Aorta (tissue), 5 donors: ENCODE results near the gene DNAJC19. TPM values are rescaled to one million over a fixed set of nuclear protein-coding genes. Genes with fewer than 3 reads are reported as not detected.

Source experiments
- ATAC-seq: fragments of 200-7000 bp; cut with Tn5 transposase; one replicate; pipeline ENCODE4 v1.9.1; 2022; ENCODE audit warnings: moderate library complexity; ENCODE audit not compliant: low FRiP score
- DNase-seq, 2 donors: peaks; one replicate each; pipeline ENCODE4 v3.0.0-alpha.2; 2020
- H3K27ac ChIP-seq, 2 donors: one replicate each; pipeline ENCODE4 v1.5.1; 2013; ENCODE audit warnings: low read length in 2 of 2, mild to moderate bottlenecking in 2 of 2, moderate library complexity in 2 of 2, control low read depth in 1 of 2, inconsistent platforms in 1 of 2, low read depth in 1 of 2
- H3K27me3 ChIP-seq, 2 donors: one replicate each; pipeline ENCODE4 v1.6.1; 2013; ENCODE audit warnings: control low read depth in 1 of 2, low read length in 1 of 2, mild to moderate bottlenecking in 1 of 2, moderate library complexity in 1 of 2; ENCODE audit not compliant: insufficient read depth in 2 of 2, control insufficient read depth in 1 of 2
- H3K36me3 ChIP-seq, 2 donors: one replicate each; pipeline ENCODE4 v1.6.1; 2013; ENCODE audit warnings: control low read depth in 1 of 2, low read length in 1 of 2, mild to moderate bottlenecking in 1 of 2; ENCODE audit not compliant: insufficient read depth in 2 of 2, control insufficient read depth in 1 of 2
- H3K4me1 ChIP-seq, 2 donors: one replicate each; pipeline ENCODE4 v1.6.1; 2013; ENCODE audit warnings: low read length in 2 of 2, control low read depth in 1 of 2, mild to moderate bottlenecking in 1 of 2, moderate library complexity in 1 of 2; ENCODE audit not compliant: insufficient read depth in 2 of 2, control insufficient read depth in 1 of 2
- H3K4me3 ChIP-seq, 2 donors: one replicate each; pipeline ENCODE4 v1.5.1; 2013; ENCODE audit warnings: low read length in 2 of 2, control low read depth in 1 of 2, mild to moderate bottlenecking in 1 of 2
- H3K9me3 ChIP-seq: one replicate; pipeline ENCODE4 v1.6.1; 2013; ENCODE audit warnings: mild to moderate bottlenecking, low read length; ENCODE audit not compliant: control insufficient read depth
- WGBS, 2 donors: extraction: QIAGEN DNeasy Blood & Tissue Kit; methylation state at CpG; one replicate each; pipeline ENCODE4 v1.1.7; 2013; 5-methylcytosine and 5-hydroxymethylcytosine counted together
- intact Hi-C, 2 donors: fragments of 100-400 bp; cut with DNase I; formaldehyde crosslinking; loops; one replicate each; pipeline versions ENCODE4 v1.14.2 to v1.15.0; 2022
- long read RNA-seq, 2 donors: library from polyadenylated mRNA; unstranded; transcript quantifications; one replicate each; pipeline ENCODE4 v2.0.0, GENCODE V29; 2020 to 2021
- polyA plus RNA-seq, 2 donors: library from polyadenylated mRNA; stranded (reverse); fragments of 200-250 nt; gene quantifications; one replicate each; pipeline ENCODE4 v1.2.3, GENCODE V29; 2013
- total RNA-seq, 2 donors: library from RNA; stranded (reverse); fragmentation: NEBNext Ultra II Directional; extraction: Animal tissue kit (Norgen Biotek cat#: 25700); gene quantifications; one replicate each; pipeline ENCODE4 v1.2.1, GENCODE V29; 2021
- donor health status: healthy with polysubstance abuse.
- donor health status: Bipolar disorder and iron deficiency.
- donor health status: DM: no; HTN: no; CAD: no.
- donor health status: DM: no; HTN: no; CAD: no.
- donor health status: DM: yes; HTN: yes; CAD: no.

The DNAJC19 gene
- total RNA-seq (10 to 100 TPM; 38.9 to 45.2 TPM), polyA plus RNA-seq (10 to 100 TPM; 52.4 to 70.2 TPM)
- long read RNA-seq, donor 1, transcript DNAJC19-201 (6 exons, 1,454 nt), result major isoform, 27 of 51 reads
- long read RNA-seq, donor 1, transcript DNAJC19-202 (5 exons, 1,239 nt), result minor isoform, 13 of 51 reads
- long read RNA-seq, donor 1, partial matches to known transcripts, result 1 of 51 reads
- long read RNA-seq, donor 1, other reads (novel, unspliced or antisense), result 4 of 51 reads
- long read RNA-seq, donor 2, transcript DNAJC19-201 (6 exons, 1,454 nt), result major isoform, 11 of 13 reads
- long read RNA-seq, donor 2, partial matches to known transcripts, result 0 of 13 reads
- long read RNA-seq, donor 2, other reads (novel, unspliced or antisense), result 0 of 13 reads

DNA sequence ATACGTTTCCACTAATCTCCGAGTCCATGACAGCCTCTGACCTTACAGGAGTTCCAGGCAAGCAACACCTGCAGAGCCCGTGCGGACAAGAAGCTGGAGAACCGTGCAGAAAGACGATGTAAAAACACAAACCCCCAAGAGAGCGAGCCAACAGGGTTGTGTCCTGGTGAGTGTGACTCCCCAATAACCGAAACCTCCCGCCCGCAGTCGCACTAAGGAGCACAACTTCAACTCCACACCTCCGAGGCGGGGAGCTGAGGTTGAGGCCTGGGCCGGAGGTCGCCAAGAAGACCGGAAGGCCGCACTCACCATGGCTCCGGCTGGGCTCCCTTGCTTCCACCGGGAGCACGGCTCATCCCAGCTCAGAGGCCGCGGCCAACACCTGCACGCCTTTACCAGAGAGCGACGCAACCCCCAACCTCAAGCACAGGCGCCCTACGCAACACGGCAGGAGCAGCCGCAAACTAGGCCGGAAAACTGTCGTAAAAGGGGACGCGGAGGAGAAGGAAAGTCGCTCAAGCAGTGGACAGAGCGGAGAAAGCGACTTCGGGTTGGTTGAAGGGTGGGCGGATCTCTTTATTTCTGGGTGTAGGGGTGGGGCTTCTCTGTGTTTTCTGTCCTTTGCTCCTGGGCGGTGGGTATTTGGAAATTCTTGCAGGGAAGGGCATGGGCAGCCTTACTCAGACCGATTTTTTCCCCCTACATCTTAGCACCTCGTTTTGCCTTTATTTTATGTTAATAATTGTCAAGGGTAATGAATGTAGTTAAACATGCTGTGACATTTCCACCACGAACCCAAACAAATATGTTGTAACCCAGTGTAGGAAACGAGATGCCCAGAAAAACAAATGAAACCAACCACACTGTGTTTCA is at the start of gene DNAJC19:
TSS of gene DNAJC19 (minus strand) at position 446 of the 873 bp plus-strand sequence. CDS start at position 312, 134 bp downstream.
- intact Hi-C loops, result loop anchor here (5.0 to 10.0 kb wide), 3 partner anchors 75 to 117 kb away; partner anchors contain the start of gene FXR1 (in 2 of the 2)
- WGBS, 2 donors, result 0% methylated on average over 43 of the region's 43 CpGs
- Histone ChIP-seq H3K9me3 (no peaks in the 10 kb centered on the region), H3K36me3 (peaks cover 0 to 4% of the 10 kb centered on the region in 2 donors), H3K4me1 (peaks cover 0 to 5% of the 10 kb centered on the region in 2 donors), H3K27ac (peak within 1 kb of the TSS; percentile 1 to 56), H3K27me3 (no peaks in the 10 kb centered on the region), H3K4me3 (peak within 1 kb of the TSS; percentile 60 to 80)
- DNase-seq (peak; percentile 95), ATAC-seq (peak; percentile 99)

DNA sequence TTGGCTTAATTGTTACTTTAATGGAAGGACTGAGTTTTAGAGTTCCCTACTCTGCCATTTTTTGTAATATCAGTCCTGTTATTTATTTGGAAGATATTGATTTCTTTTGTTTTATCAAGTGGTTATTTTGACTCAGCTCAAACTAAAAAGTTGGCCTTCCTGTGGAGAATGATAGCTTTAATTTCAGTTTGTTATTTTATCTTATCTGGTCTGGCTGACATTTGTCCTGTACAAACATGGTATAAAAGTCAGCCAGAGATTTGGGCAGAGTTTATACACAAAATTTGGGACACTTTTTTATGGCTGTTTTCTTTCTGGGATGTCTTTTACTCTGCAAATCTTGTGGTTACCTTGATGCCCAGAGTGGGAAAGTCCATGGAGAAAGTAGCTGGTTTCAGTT is 41.4 kb upstream of the DNAJC19 start:
- Histone ChIP-seq H3K27ac (no peak overlapping the region), H3K27me3 (no peaks in the 10 kb centered on the region), H3K4me1 (no peaks in the 10 kb centered on the region), H3K4me3 (no peak overlapping the region), H3K9me3 (no peaks in the 10 kb centered on the region), H3K36me3 (no peaks in the 10 kb centered on the region)
- no peak for ATAC-seq
- intact Hi-C loops, result no loop called here
- DNase-seq, result no peak

DNA sequence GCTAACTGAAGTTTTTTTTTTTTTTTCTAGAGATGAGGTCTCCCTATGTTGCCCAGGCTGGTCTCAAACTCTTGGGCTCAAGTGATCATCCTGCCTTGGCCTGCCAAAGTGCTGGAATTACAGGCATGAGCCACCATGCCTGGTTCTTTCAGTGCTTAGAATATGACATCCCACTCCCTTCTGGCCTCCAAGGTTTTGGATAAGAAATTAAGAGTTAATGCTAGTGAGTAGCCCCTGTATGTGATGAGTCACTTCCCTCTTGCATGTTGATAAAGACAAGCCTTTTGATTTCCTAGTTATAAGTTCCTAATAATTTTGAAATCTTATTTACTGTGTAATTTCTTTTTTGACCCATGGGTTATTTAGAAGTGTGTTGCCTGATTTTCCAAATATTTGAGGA is 35.7 kb upstream of the DNAJC19 start:
- Histone ChIP-seq H3K36me3 (no peaks in the 10 kb centered on the region), H3K4me3 (no peak overlapping the region), H3K27ac (no peak overlapping the region), H3K4me1 (no peaks in the 10 kb centered on the region), H3K27me3 (no peaks in the 10 kb centered on the region), H3K9me3 (peaks cover 3% of the 10 kb centered on the region)
- no peak for DNase-seq
- intact Hi-C loops, result no loop called here
- ATAC-seq, result no peak

DNA sequence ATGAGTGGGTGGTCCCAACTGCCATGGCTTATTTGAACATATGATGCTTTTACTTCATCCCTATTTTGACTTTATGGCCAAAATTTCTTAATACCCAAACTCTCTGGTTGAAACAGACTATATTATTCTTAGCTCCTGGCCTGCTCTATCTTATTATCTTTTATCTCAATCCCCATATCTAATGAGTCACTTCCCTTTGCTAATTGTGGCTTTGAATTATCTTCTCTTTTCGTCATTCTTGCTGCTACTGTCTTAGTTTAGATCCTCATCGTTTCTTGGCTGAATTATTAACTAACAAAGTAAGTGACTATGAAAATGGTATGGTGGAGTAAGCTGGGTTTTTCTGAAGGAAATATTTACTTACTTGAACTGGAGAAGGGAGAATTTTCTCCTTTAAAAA is 28.2 kb upstream of the DNAJC19 start:
- no peak for DNase-seq
- Histone ChIP-seq H3K4me3 (no peak overlapping the region), H3K27ac (no peak overlapping the region), H3K27me3 (no peaks in the 10 kb centered on the region), H3K9me3 (no peaks in the 10 kb centered on the region), H3K4me1 (no peaks in the 10 kb centered on the region), H3K36me3 (no peaks in the 10 kb centered on the region)
- ATAC-seq, result no peak
- WGBS, 2 donors, result 61 to 68% methylated on average over 2 of the region's 2 CpGs
- intact Hi-C loops, result no loop called here

DNA sequence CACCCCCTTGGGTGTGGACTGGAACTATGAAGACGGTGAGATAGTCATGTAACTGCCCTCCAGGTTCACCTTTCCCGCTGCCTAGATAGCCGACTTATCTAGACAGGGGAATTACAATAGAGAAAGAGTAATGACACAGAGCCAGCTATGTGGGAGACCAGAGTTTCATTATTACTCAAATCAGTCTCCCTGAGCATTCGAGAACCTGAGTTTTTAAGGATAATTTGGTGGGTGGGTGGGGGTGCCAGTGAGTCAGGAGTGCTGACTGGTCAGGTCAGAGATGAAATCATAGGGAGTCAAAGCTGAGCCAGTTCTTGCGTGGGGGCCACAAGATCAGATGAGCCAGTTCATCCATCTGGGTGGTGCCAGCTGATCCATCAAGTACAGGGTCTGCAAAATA is 19.7 kb upstream of the DNAJC19 start:
- H3K27ac ChIP-seq, result no peak overlapping the region
- intact Hi-C loops, result no loop called here
- no peak overlapping the region for H3K4me3 ChIP-seq
- WGBS, 2 donors, result 76 to 77% methylated on average over 5 of the region's 5 CpGs
- H3K36me3 ChIP-seq, result no peaks in the 10 kb centered on the region
- no peaks in the 10 kb centered on the region for H3K4me1 ChIP-seq
- DNase-seq (no peak), ATAC-seq (no peak)
- H3K27me3 ChIP-seq, result no peaks in the 10 kb centered on the region
- H3K9me3 ChIP-seq, result no peaks in the 10 kb centered on the region

DNA sequence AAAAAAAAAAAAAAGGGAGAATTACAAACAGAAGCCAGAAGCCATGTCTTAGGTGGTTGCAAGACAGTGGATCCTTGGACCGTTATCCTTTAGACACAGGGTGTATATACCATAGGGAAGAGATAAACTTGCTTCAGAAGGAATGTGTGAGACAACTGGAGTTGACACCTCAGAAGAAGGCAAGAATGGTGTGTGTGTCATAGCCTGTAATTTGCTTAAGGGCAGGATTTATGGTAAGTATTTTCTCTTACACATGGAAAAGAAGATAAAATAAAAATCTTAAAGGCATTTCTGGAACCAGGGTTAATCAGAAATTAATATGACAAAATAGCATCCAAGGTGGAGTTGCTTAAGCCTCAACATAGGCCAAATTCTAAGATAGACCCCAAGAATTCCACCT is 19.3 kb upstream of the DNAJC19 start:
- H3K4me1 ChIP-seq, result no peaks in the 10 kb centered on the region
- H3K9me3 ChIP-seq, result no peaks in the 10 kb centered on the region
- intact Hi-C loops, result no loop called here
- no peak overlapping the region for H3K27ac ChIP-seq
- H3K27me3 ChIP-seq, result no peaks in the 10 kb centered on the region
- no peak overlapping the region for H3K4me3 ChIP-seq
- no peaks in the 10 kb centered on the region for H3K36me3 ChIP-seq
- ATAC-seq, result no peak
- 63 to 64% methylated on average over 1 of the region's 1 CpG for WGBS, 2 donors
- DNase-seq, result no peak

DNA sequence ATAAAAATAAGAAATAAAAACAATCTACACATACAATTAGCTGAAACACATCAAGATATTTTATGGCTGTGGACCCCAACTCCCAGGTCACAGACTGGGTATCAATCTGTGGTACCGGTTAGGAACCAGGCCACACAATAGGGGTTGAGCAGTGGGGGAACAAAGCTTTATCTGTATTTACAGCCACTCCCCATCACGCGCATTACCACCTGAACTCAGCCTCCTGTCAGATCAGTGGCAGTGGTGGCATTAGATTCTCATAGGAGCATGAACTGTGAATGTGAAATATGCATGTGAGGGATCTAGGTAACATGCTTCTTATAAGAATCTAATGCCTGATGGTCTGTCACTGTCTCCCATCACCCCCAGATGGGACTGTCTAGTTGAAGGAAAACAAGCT is 17.7 kb upstream of the DNAJC19 start:
- ATAC-seq (no peak), DNase-seq (no peak)
- no peaks in the 10 kb centered on the region for H3K36me3 ChIP-seq
- intact Hi-C loops, result no loop called here
- no peak overlapping the region for H3K4me3 ChIP-seq
- no peak overlapping the region for H3K27ac ChIP-seq
- H3K9me3 ChIP-seq, result no peaks in the 10 kb centered on the region
- H3K27me3 ChIP-seq, result no peaks in the 10 kb centered on the region
- 92 to 93% methylated on average over 3 of the region's 3 CpGs for WGBS, 2 donors
- H3K4me1 ChIP-seq, result no peaks in the 10 kb centered on the region

DNA sequence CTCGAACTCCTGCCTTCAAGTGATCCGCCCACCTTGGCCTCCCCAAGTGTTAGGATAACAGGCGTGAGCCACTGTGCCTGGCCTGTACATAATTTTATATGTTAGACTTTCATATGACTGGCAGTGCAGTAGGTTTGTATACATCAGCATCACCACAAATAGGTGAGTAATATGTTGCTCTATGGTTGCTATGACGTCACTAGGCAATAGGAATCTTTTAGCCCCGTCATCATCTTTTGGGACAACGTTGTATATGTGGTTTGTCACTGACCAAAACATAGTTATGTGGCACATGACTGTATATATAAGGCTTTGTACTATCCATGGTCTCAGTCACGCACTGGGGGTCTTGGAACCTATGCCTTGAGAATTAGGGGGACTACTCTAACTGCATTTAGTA is 17.0 kb upstream of the DNAJC19 start:
- H3K27ac ChIP-seq, result no peak overlapping the region

More for the DNA sequence above, 17.0 kb upstream of the DNAJC19 start:
- H3K36me3 ChIP-seq, result no peaks in the 10 kb centered on the region
- intact Hi-C loops, result no loop called here
- no peak for ATAC-seq
- H3K4me1 ChIP-seq, result no peaks in the 10 kb centered on the region
- 83 to 84% methylated on average over 7 of the region's 7 CpGs for WGBS, 2 donors
- H3K9me3 ChIP-seq, result no peaks in the 10 kb centered on the region
- H3K4me3 ChIP-seq, result no peak overlapping the region
- no peak for DNase-seq
- no peaks in the 10 kb centered on the region for H3K27me3 ChIP-seq
